Measurements from ENCODE around the gene INVS. TPM values are rescaled to one million over a fixed set of nuclear protein-coding genes. Genes with fewer than 3 reads are reported as not detected.

INVS gene
- total RNA-seq, 2 donors from 2014 or later = 37.8 to 46.8 TPM

- ATAC-seq (ENCODE audit: insufficient number of reproducible peaks, low FRiP score, low read depth) (no peak), DNase-seq (ENCODE audit: low spot score) (no peak)
- H3K4me3 ChIP-seq = no peak overlapping the region
- peaks cover 36% of the 10 kb centered on the region for H3K36me3 ChIP-seq
- H3K4me1 ChIP-seq (ENCODE audit: control insufficient read depth in 1 of 2, low read depth in 2 of 2) = no peaks in the 10 kb centered on the region
- H3K27ac ChIP-seq = no peak overlapping the region
- H3K27me3 ChIP-seq (replicated peaks; ENCODE audit: insufficient read depth) = no peaks in the 10 kb centered on the region
- TF ChIP-seq, protein P1, sequence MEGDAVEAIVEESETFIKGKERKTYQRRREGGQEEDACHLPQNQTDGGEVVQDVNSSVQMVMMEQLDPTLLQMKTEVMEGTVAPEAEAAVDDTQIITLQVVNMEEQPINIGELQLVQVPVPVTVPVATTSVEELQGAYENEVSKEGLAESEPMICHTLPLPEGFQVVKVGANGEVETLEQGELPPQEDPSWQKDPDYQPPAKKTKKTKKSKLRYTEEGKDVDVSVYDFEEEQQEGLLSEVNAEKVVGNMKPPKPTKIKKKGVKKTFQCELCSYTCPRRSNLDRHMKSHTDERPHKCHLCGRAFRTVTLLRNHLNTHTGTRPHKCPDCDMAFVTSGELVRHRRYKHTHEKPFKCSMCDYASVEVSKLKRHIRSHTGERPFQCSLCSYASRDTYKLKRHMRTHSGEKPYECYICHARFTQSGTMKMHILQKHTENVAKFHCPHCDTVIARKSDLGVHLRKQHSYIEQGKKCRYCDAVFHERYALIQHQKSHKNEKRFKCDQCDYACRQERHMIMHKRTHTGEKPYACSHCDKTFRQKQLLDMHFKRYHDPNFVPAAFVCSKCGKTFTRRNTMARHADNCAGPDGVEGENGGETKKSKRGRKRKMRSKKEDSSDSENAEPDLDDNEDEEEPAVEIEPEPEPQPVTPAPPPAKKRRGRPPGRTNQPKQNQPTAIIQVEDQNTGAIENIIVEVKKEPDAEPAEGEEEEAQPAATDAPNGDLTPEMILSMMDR (IDR thresholded peaks at IDR 0.05) = no peak
- no peaks in the 10 kb centered on the region for H3K9me3 ChIP-seq
These were observed 182.8 kb downstream of the INVS start for GRCh38 chr9:100281676-100282387.

- H3K27ac ChIP-seq = no peak overlapping the region
- H3K4me3 ChIP-seq = no peak overlapping the region
- H3K36me3 ChIP-seq = peaks cover 38% of the 10 kb centered on the region
- no peak for DNase-seq (ENCODE audit: low spot score)
- no peak for ATAC-seq (ENCODE audit: insufficient number of reproducible peaks, low FRiP score, low read depth)
- no peaks in the 10 kb centered on the region for H3K4me1 ChIP-seq (ENCODE audit: control insufficient read depth in 1 of 2, low read depth in 2 of 2)
- TF ChIP-seq, protein P1 (IDR thresholded peaks at IDR 0.05) = no peak
- no peaks in the 10 kb centered on the region for H3K27me3 ChIP-seq (replicated peaks; ENCODE audit: insufficient read depth)
- no peaks in the 10 kb centered on the region for H3K9me3 ChIP-seq
These were observed 183.3 kb downstream of the INVS start for GRCh38 chr9:100282388-100282719.

DNA sequence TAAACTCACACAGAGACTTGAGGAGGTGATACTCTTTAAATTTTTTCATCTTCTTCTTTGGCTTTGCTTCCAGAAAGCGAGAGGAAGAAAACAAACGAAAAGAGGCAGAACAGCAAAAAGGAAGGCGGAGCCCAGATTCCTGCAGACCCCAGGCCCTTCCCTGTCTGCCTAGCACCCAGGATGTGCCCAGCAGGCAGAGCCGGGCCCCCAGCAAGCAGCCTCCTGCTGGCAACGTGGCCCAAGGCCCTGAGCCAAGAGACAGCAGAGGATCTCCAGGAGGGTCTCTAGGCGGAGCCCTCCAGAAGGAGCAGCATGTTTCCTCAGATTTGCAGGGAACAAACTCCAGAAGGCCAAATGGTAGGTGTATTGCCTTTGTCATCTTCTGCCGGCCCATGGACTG lies 185.2 kb downstream of the INVS start:
- Histone ChIP-seq H3K4me3 (no peak overlapping the region), H3K9me3 (no peaks in the 10 kb centered on the region), H3K27ac (no peak overlapping the region), H3K27me3 (replicated peaks; ENCODE audit: insufficient read depth) (no peaks in the 10 kb centered on the region), H3K36me3 (peaks cover 41% of the 10 kb centered on the region), H3K4me1 (ENCODE audit: control insufficient read depth in 1 of 2, low read depth in 2 of 2) (no peaks in the 10 kb centered on the region)
- DNase-seq (ENCODE audit: low spot score) = no peak
- TF ChIP-seq, protein P1 (IDR thresholded peaks at IDR 0.05) = no peak
- no peak for ATAC-seq (ENCODE audit: insufficient number of reproducible peaks, low FRiP score, low read depth)

- H3K36me3 ChIP-seq = peaks cover 41% of the 10 kb centered on the region
- no peaks in the 10 kb centered on the region for H3K27me3 ChIP-seq (replicated peaks; ENCODE audit: insufficient read depth)
These were observed 186.0 kb downstream of the INVS start for GRCh38 chr9:100285080-100285479.

GRCh38 chr9:100285601-100286000 lies 186.6 kb downstream of the INVS start:
- ATAC-seq (ENCODE audit: insufficient number of reproducible peaks, low FRiP score, low read depth) (no peak), DNase-seq (ENCODE audit: low spot score) (no peak)
- Histone ChIP-seq H3K36me3 (peaks cover 41% of the 10 kb centered on the region), H3K4me1 (ENCODE audit: control insufficient read depth in 1 of 2, low read depth in 2 of 2) (no peaks in the 10 kb centered on the region), H3K9me3 (no peaks in the 10 kb centered on the region), H3K4me3 (no peak overlapping the region), H3K27ac (no peak overlapping the region), H3K27me3 (replicated peaks; ENCODE audit: insufficient read depth) (no peaks in the 10 kb centered on the region)
- TF ChIP-seq, protein P1 (IDR thresholded peaks at IDR 0.05) = no peak

More at GRCh38 chr9:100285080-100285479, 186.0 kb downstream of the INVS start:
- H3K27ac ChIP-seq = no peak overlapping the region
- no peak for ATAC-seq (ENCODE audit: insufficient number of reproducible peaks, low FRiP score, low read depth)
- TF ChIP-seq, protein P1 (IDR thresholded peaks at IDR 0.05) = no peak
- no peak for DNase-seq (ENCODE audit: low spot score)
- no peak overlapping the region for H3K4me3 ChIP-seq
- no peaks in the 10 kb centered on the region for H3K9me3 ChIP-seq
- no peaks in the 10 kb centered on the region for H3K4me1 ChIP-seq (ENCODE audit: control insufficient read depth in 1 of 2, low read depth in 2 of 2)
